ENCODE data around the gene VCAN. TPM values are rescaled to one million over a fixed set of nuclear protein-coding genes. Genes with fewer than 3 reads are reported as not detected.

VCAN gene
- total and polyA plus RNA-seq, 2 of the 8 experiments (the other 6 are each of a cell fraction or from before 2014, with no cell fraction given) = 146 to 404 TPM

GRCh38 chr5:83518319-83519061, 46.9 kb downstream of the VCAN start (continued):
- no peak for TF ChIP-seq RBBP5 (IDR thresholded peaks at IDR 0.05; ENCODE audit: borderline replicate concordance, low read depth, low read length)
- no peak for TF ChIP-seq E2F6 (IDR thresholded peaks at IDR 0.05)
- TF ChIP-seq ASH2L (IDR thresholded peaks at IDR 0.05; ENCODE audit: low read length) = no peak
- TF ChIP-seq TAF7 (optimal IDR thresholded peaks at IDR 0.05; ENCODE audit: borderline replicate concordance, low read depth, low read length) = no peak
- TF ChIP-seq SRF (IDR thresholded peaks at IDR 0.05; ENCODE audit: low read depth, low read length) = no peak
- no peak for TF ChIP-seq JUN (IDR thresholded peaks at IDR 0.05; ENCODE audit: low read depth, low read length)

Measured in H1 (cell line).